K562 (cell line): ENCODE measurements around the gene MAP3K4. TPM values are rescaled to one million over a fixed set of nuclear protein-coding genes. Genes with fewer than 3 reads are reported as not detected.

Source experiments
- ATAC-seq: fragments of 200-7000 bp; cut with Tn5 transposase; 3 replicates; pipeline ENCODE4 v1.9.1; 2020; ENCODE audit warnings: moderate library complexity
- BruUV-seq: library from RNA; stranded (reverse); fragments of 400-500 nt; replicated peaks from 2 replicates; lab custom pipeline; 2021; lab: Mats Ljungman, UMichigan
- CTCF ChIA-PET: fragments of 300-600 bp; formaldehyde crosslinking; extraction: SDS; loops from one replicate; lab custom pipeline; 2021; ENCODE audit warnings: low intra/inter-chr PET ratio; lab: Yijun Ruan, JAX
- POLR2A ChIA-PET: fragments of 300-600, 350-650 bp; sonication (Branson Sonifier 250); formaldehyde crosslinking; extraction: SDS; loops from one replicate; lab custom pipeline; 2021; ENCODE audit warnings: antibody characterized with exemption, inconsistent platforms; lab: Yijun Ruan, JAX
- DNase-seq, 4 experiments: peaks; one replicate each; pipeline versions ENCODE4 v3.0.0 to v3.0.0-alpha.2; 2011 to 2018; ENCODE audit warnings: low spot score in 3 of 4, mixed read lengths in 3 of 4; ENCODE audit errors: extremely low read depth in 1 of 4
- FAIRE-seq: peaks from 2 replicates; lab custom pipeline; 2011; peaks lifted over from hg19 to GRCh38; lab: Jason Lieb, UNC
- H2AFZ ChIP-seq: 2 replicates; pipeline ENCODE4 v1.6.0; 2011; ENCODE audit warnings: low read depth, low read length, control low read depth, inconsistent platforms
- H3K27ac ChIP-seq: fragments of 200-600 bp; 3 replicates; pipeline ENCODE4 v1.8.0; 2011; ENCODE audit warnings: low read depth, mild to moderate bottlenecking, control low read depth, inconsistent platforms, low read length, moderate library complexity, mixed read lengths; ENCODE audit errors: extremely low read depth
- H3K27me3 ChIP-seq, 2 experiments: fragments of 300-600 bp in 1 of 2; 2 replicates in 1 of 2; 3 replicates in 1 of 2; pipeline versions ENCODE4 v1.6.0 to v1.8.0; 2011; ENCODE audit warnings: inconsistent platforms in 2 of 2, low read length in 2 of 2, mild to moderate bottlenecking in 1 of 2, mixed read lengths in 1 of 2, moderate library complexity in 1 of 2; ENCODE audit not compliant: control insufficient read depth in 2 of 2, insufficient read depth in 2 of 2
- H3K36me3 ChIP-seq: fragments of 300-600 bp; 3 replicates; pipeline ENCODE4 v1.8.0; 2011; ENCODE audit warnings: mild to moderate bottlenecking, low read length, inconsistent platforms; ENCODE audit not compliant: control insufficient read depth, insufficient read depth
- H3K4me1 ChIP-seq, 2 experiments: fragments of 200-600 bp in 1 of 2; replicated peaks in 1 of 2; 2 replicates in 1 of 2; 3 replicates in 1 of 2; pipeline versions ENCODE4 v1.5.1 to v1.8.0; 2011; ENCODE audit warnings: inconsistent platforms in 2 of 2, low read length in 2 of 2, mild to moderate bottlenecking in 1 of 2, mixed read lengths in 1 of 2, moderate library complexity in 1 of 2; ENCODE audit not compliant: control insufficient read depth in 2 of 2, insufficient read depth in 2 of 2
- H3K4me2 ChIP-seq: 2 replicates; pipeline ENCODE4 v1.6.1; 2011; ENCODE audit warnings: low read length, control low read depth, inconsistent platforms, mixed read lengths; ENCODE audit not compliant: insufficient read depth
- H3K4me3 ChIP-seq: fragments of 200-600 bp; sonication (generic), shearing (Covaris generic); 2 replicates; pipeline ENCODE4 v1.5.1; 2016; ENCODE audit warnings: control low read depth, inconsistent platforms
- H3K79me2 ChIP-seq: fragments of 200-600 bp; 3 replicates; pipeline ENCODE4 v1.8.0; 2011; ENCODE audit warnings: low read length, inconsistent platforms; ENCODE audit not compliant: control insufficient read depth, insufficient read depth
- H3K9ac ChIP-seq, 2 experiments: 2 replicates each; pipeline versions ENCODE4 v1.6.0 to v1.6.1; 2011; ENCODE audit warnings: low read depth in 2 of 2, low read length in 2 of 2, control low read depth in 1 of 2, inconsistent platforms in 1 of 2, mild to moderate bottlenecking in 1 of 2, mixed read lengths in 1 of 2; ENCODE audit not compliant: insufficient read depth in 1 of 2
- H3K9me1 ChIP-seq: one replicate; pipeline ENCODE4 v1.6.0; 2011; ENCODE audit warnings: inconsistent platforms, mild to moderate bottlenecking, low read length, moderate library complexity; ENCODE audit not compliant: control insufficient read depth, insufficient read depth
- H3K9me3 ChIP-seq: replicated peaks from 2 replicates; pipeline ENCODE4 v1.5.1; 2011; ENCODE audit warnings: low read depth, low read length, inconsistent platforms; ENCODE audit not compliant: control insufficient read depth, insufficient read depth
- H4K20me1 ChIP-seq: replicated peaks from 2 replicates; pipeline ENCODE4 v1.6.1; 2011; ENCODE audit warnings: low read length, inconsistent platforms, mixed read lengths; ENCODE audit not compliant: control insufficient read depth, insufficient read depth
- CHD1 ChIP-seq: fragments of 200-600 bp; sonication (generic); IDR thresholded peaks from one replicate; pipeline ENCODE4 v1.6.1; 2012; ENCODE audit warnings: mild to moderate bottlenecking, moderate library complexity, low read length, inconsistent platforms
- DPF2 ChIP-seq: fragments of 450-650 bp; IDR thresholded peaks from 2 replicates; pipeline ENCODE4 v1.6.1; 2016
- HDAC8 ChIP-seq: fragments of 450-650 bp; IDR thresholded peaks from 2 replicates; pipeline ENCODE4 v1.6.1; 2016; ENCODE audit warnings: mild to moderate bottlenecking, missing genetic modification characterization, moderate library complexity, missing compliant biosample characterization
- HMGN3 ChIP-seq: IDR thresholded peaks from 2 replicates; pipeline ENCODE4 v1.6.1; 2011; ENCODE audit warnings: borderline replicate concordance, low read depth, mild to moderate bottlenecking, mixed read lengths, low read length; ENCODE audit not compliant: insufficient read length; ENCODE audit errors: extremely low read depth
- IRF2 ChIP-seq: sonication (generic); formaldehyde crosslinking; IDR thresholded peaks from 2 replicates; pipeline ENCODE4 v1.8.1; 2022; ENCODE audit warnings: mild to moderate bottlenecking, missing genetic modification reagents
- LARP7 ChIP-seq: fragments of 450-650 bp; IDR thresholded peaks from 2 replicates; pipeline ENCODE4 v1.6.1; 2016
- MAFG ChIP-seq: fragments of 450-650 bp; conservative IDR thresholded peaks from 2 replicates; pipeline ENCODE4 v1.6.1; 2016; ENCODE audit warnings: missing genetic modification characterization, missing compliant biosample characterization
- MECOM ChIP-seq: fragments of 250-450 bp; sonication (Bioruptor Pico); IDR thresholded peaks from 2 replicates; pipeline ENCODE4 v1.8.0; 2022; ENCODE audit warnings: inconsistent platforms
- MED1 ChIP-seq: sonication (generic); formaldehyde crosslinking; IDR thresholded peaks from 2 replicates; pipeline ENCODE4 v1.8.1; 2023; ENCODE audit warnings: missing genetic modification reagents, borderline replicate concordance
- MEIS2 ChIP-seq: fragments of 450-650 bp; IDR thresholded peaks from 2 replicates; pipeline ENCODE4 v1.6.1; 2014; ENCODE audit warnings: mild to moderate bottlenecking; ENCODE audit not compliant: partially characterized antibody
- NR4A1 ChIP-seq, 2 experiments: fragments of 250-450 bp in 1 of 2; fragments of 450-650 bp in 1 of 2; sonication (Bioruptor Pico) in 1 of 2; IDR thresholded peaks; 2 replicates each; pipeline versions ENCODE4 v1.4.0 to v1.6.1; 2016 to 2020; ENCODE audit warnings: mild to moderate bottlenecking in 2 of 2, missing compliant biosample characterization in 1 of 2, missing genetic modification characterization in 1 of 2, moderate library complexity in 1 of 2
- PBX2 ChIP-seq, 2 experiments: IDR thresholded peaks in 1 of 2; conservative IDR thresholded peaks in 1 of 2; 2 replicates each; pipeline ENCODE4 v1.6.1; 2016; ENCODE audit warnings: low read depth in 2 of 2, mild to moderate bottlenecking in 1 of 2, missing compliant biosample characterization in 1 of 2, missing genetic modification characterization in 1 of 2, moderate library complexity in 1 of 2
- PHB ChIP-seq: fragments of 250-450 bp; sonication (Bioruptor Pico); IDR thresholded peaks from 2 replicates; pipeline ENCODE4 v1.5.0; 2021
- SIRT6 ChIP-seq: IDR thresholded peaks from one replicate; pipeline ENCODE4 v1.6.1; 2012; ENCODE audit warnings: low read depth, mild to moderate bottlenecking, control low read depth, inconsistent platforms, low read length, moderate library complexity
- ZNF696 ChIP-seq: fragments of 250-450 bp; sonication (Bioruptor Pico); conservative IDR thresholded peaks from 2 replicates; pipeline ENCODE4 v1.4.0; 2020; ENCODE audit warnings: mild to moderate bottlenecking, moderate library complexity
- ZNF717 ChIP-seq: fragments of 250-450 bp; sonication (Bioruptor Pico); IDR thresholded peaks from 2 replicates; pipeline ENCODE4 v1.5.0; 2021
- WGBS: fragments of 100-300 bp; shearing (Covaris generic); methylation state at CpG from one replicate; pipeline ENCODE4 v1.1.6; 2016; ENCODE audit warnings: low coverage, mixed read lengths; ENCODE audit not compliant: insufficient coverage; ENCODE audit errors: missing lambda C conversion rate; 5-methylcytosine and 5-hydroxymethylcytosine counted together
- in situ Hi-C: fragments of 300-500 bp; cut with MboI; formaldehyde crosslinking; loops from 4 replicates; pipeline ENCODE4 v1.15.0; 2018; ENCODE audit warnings: inconsistent platforms, mixed read lengths
- intact Hi-C: fragments of 100-400 bp; cut with micrococcal nuclease; formaldehyde crosslinking; loops from 2 replicates; pipeline ENCODE4 v1.14.2; 2022
- polyA plus RNA-seq, 8 experiments: library from polyadenylated mRNA; depleted of rRNA in 4 of 8; stranded (reverse) in 5 of 8; unstranded in 3 of 8; fragments of >200 nt; fragmentation: Nextera tagmentation in 2 of 8; fragmentation: Illumina TruSeq in 1 of 8; extraction: Ambion mirVana in 2 of 8; extraction: Trizol in 1 of 8; gene quantifications; 2 replicates each; pipeline versions ENCODE4 v1.2.1 to v1.2.3, GENCODE V29; 2011 to 2014; ENCODE audit warnings: inconsistent platforms in 1 of 8, missing spikeins in 1 of 8
- total RNA-seq, 7 experiments: library from RNA; depleted of rRNA in 6 of 7; stranded (reverse); fragments of >200 nt in 6 of 7; fragmentation: Illumina TruSeq in 2 of 7; extraction: Trizol in 2 of 7; gene quantifications; 2 replicates each; pipeline versions ENCODE4 v1.2.1 to v1.2.3, GENCODE V29; 2011 to 2021; ENCODE audit warnings: low replicate concordance in 1 of 7
- TF ChIP-seq, protein P1 (sequence below): IDR thresholded peaks from 2 replicates; pipeline ENCODE4 v1.6.1; 2011; ENCODE audit warnings: borderline replicate concordance, low read depth, mild to moderate bottlenecking, moderate library complexity, low read length; ENCODE audit not compliant: insufficient read depth, poor library complexity, severe bottlenecking

The MAP3K4 gene
- total and polyA plus RNA-seq, 9 of the 15 experiments (the other 6 are each of a cell fraction or from before 2014, with no cell fraction given): 21.0 to 77.2 (median 48.9) TPM

GRCh38 chr6:161068321-161068741 is 76.8 kb downstream of the MAP3K4 start:
- Histone ChIP-seq H3K4me1 (no peaks in the 10 kb centered on the region; a peak in 1 of 5 replicates), H3K9me1 (no peaks in the 10 kb centered on the region), H3K27me3 (no peaks in the 10 kb centered on the region), H3K9ac (no peak overlapping the region), H3K79me2 (peaks cover 18% of the 10 kb centered on the region; the same call in 1 of the 3 replicates), H3K9me3 (no peaks in the 10 kb centered on the region), H4K20me1 (no peaks in the 10 kb centered on the region), H3K4me3 (no peak overlapping the region), H3K36me3 (peaks cover 25% of the 10 kb centered on the region), H3K4me2 (no peak overlapping the region), H3K27ac (no peak overlapping the region), H2AFZ (no peak overlapping the region)
- DNase-seq (no peak), ATAC-seq (no peak; the same call in 2 of the 3 replicates), FAIRE-seq (no peak)
- intact Hi-C loops (no loop called here), in situ Hi-C loops (no loop called here)
- WGBS: 28% methylated on average over 3 of the region's 3 CpGs
- CTCF ChIA-PET: no interaction called here
- BruUV-seq: no TSS peak
- POLR2A ChIA-PET: interaction anchor here (2.2 kb wide), 1 partner anchor 11 kb away, joined by 7 read pairs; no protein-coding TSS in a partner anchor
- TF ChIP-seq SIRT6: no peak
- TF ChIP-seq MED1 (CRISPR knock-in tag): no peak
- no peak for TF ChIP-seq NR4A1 (CRISPR knock-in tag; IDR thresholded peaks at IDR 0.05)
- TF ChIP-seq NR4A1 (tag; IDR thresholded peaks at IDR 0.05): no peak
- TF ChIP-seq HDAC8 (tag): no peak
- no peak for TF ChIP-seq LARP7
- TF ChIP-seq CHD1: no peak
- TF ChIP-seq MAFG (tag): no peak
- no peak for TF ChIP-seq IRF2
- no peak for TF ChIP-seq ZNF717 (CRISPR knock-in tag)
- TF ChIP-seq ZNF696 (CRISPR knock-in tag): no peak
- TF ChIP-seq MECOM (CRISPR knock-in tag): no peak
- TF ChIP-seq PHB (CRISPR knock-in tag): no peak
- TF ChIP-seq, protein P1, sequence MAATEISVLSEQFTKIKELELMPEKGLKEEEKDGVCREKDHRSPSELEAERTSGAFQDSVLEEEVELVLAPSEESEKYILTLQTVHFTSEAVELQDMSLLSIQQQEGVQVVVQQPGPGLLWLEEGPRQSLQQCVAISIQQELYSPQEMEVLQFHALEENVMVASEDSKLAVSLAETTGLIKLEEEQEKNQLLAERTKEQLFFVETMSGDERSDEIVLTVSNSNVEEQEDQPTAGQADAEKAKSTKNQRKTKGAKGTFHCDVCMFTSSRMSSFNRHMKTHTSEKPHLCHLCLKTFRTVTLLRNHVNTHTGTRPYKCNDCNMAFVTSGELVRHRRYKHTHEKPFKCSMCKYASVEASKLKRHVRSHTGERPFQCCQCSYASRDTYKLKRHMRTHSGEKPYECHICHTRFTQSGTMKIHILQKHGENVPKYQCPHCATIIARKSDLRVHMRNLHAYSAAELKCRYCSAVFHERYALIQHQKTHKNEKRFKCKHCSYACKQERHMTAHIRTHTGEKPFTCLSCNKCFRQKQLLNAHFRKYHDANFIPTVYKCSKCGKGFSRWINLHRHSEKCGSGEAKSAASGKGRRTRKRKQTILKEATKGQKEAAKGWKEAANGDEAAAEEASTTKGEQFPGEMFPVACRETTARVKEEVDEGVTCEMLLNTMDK: no peak
- TF ChIP-seq DPF2: peak; percentile 23; the same call in 1 of the 2 replicates
- TF ChIP-seq MEIS2: peak; percentile 29
- no peak for TF ChIP-seq PBX2 (CRISPR knock-in tag; IDR thresholded peaks at IDR 0.05; ENCODE audit: low read depth)
- peak; percentile 46; the same call in 1 of the 2 replicates for TF ChIP-seq PBX2 (tag; conservative IDR thresholded peaks at IDR 0.05; ENCODE audit: low read depth)
- TF ChIP-seq HMGN3: no peak
